ENCODE data around the gene PBLD.

The PBLD gene

DNA sequence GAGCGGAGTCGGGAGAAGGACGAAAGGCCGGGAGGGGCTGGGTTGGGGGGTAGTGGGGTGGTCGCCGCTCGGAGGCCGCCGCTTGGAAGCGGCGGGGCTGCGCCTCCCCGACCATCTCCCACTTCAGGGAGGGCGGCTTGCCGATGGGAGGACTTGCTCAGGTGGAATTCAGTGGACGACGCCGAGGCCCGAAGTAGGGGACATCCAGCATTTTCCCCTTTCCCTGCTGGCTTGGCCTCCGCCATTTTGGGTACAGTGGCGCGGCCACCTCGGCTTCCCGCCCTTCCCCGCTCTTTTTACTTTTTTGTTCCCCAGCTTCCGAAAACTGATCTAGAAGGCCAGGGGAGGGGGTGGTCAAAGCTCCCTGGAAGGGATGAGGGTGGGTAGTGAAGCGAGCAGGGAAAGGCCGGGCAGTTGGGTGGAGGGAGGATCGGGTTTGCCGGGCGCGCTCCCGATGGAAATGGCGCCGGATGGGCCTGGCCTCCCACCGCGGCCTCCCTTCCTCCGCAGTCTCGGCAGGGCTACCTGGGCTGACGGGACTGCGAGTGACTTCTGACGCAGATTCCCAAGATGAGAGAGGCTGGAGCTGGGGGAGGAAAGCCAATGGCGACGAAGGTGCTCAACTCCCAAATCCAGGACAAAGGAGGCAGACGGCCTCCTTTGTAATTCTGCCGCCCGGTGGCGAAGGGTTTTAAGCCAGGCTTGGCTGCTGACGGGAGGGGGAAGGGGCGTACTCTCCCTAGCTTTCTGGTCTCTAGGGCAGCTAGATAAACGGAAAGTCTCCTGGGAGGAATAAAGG lies at the start of gene PBLD:
TSS of gene PBLD (minus strand) at position 670 of the 799 bp plus-strand sequence. CDS start 26,084 bp downstream, outside the sequence.
- peak; percentile 78 for DNase-seq

DNA sequence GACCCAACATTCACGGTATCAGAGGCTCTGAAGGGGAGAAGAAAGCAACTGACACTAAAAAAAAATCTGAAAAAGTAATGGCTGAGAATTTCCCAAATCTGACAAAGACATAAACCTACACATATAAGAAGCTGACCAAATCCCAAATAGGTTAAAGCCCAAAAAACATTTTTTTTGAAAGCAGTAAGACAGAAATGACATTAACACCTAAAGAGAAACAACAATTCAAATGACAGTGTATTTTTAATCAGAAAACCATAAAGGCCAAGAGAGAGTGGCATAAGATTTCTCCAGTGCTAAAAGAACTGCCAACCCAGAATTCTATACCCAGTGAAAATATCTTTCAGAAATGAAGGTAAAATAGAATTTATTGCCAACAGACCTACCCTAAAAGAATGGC lies 38.9 kb upstream of the PBLD start:
- no peak for DNase-seq

DNA sequence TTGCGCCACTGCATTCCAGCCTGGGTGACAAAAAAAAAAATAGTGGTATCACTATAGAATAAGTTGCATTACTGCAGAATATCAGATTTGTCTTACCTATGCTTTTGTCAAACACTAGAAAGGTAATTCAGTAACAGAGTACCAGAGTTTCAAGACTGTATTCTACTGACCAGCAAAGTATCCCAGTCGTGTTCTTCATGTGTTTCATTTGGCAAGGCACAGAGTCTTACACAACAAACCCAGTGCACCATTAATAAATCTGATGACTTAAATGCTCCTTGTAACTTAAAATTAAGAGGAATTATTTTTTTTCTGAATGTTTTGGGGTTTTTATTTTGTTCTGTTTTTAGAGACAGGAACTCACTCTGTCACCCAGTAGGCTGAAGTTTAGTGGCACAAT lies 34.4 kb upstream of the PBLD start:
- DNase-seq = no peak

DNA sequence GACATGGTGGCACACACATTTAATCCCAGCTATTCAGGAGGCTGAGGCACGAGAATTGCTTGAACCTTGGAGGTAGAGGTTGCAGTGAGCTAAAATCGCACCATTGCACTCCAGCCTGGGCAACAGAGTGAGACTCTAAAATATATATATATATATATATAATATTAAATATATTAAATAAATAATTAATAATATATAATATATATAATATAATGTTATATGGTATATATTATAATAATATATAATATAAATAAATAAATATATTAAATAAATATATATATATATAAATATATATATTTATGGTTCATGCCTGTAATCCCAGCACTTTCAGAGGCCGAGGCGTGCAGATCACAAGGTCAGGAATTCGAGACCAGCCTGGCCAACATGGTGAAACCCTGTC lies 33.9 kb upstream of the PBLD start:
- DNase-seq = no peak

DNA sequence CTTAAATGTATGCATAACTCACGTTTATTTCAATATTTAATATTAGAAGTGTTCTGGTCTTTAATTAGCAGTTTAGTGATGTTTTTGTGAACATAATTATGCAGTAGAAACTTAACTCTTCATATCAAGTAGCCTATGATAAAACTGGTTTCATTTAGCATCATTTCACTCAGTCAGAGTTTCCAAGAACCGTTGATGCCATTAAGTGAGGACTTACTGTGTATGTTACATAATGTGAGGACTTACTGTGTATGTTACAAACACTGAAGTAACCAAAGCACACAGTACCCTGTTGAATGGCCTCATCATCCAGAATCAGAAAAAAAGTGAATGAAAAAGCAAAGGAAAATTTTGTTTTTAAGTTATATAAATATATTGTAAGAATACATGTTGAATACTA lies 32.9 kb upstream of the PBLD start:
- no peak for DNase-seq

DNA sequence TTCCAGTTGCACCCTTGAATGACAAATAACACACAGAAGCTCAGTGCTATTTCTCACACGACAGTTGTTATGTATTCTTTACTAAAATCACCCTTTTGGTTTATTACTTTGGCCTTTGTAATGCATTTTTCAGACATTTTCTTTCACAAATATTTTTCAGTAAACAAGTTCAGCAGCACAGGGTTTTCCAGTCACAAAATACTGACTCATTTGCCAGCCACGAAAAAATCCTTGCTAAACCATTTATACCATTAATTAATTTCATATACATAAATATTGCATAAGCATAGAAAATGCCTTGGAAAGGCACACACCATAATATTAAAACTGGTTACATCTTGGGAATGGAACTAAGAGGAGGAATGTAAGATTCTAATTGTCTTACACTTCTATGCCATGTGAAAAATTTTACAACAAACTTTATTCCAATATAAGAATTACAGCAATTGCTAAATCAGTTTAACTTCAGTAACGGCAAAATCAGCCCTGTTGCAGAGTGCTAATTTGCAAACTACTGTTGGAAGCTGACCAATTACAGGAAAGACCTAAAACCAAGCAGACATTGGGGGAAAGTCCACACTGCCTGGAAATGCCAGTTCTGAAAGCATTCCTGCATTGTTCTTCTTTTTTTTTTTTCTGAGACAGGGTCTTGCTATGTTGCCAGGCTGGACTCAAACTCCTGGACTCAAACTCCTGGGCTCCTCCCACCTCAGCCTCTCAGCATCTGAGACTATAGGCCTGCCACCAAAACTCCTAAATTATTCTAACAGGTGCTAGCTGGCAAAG lies 31.6 kb upstream of the PBLD start:
- no peak for DNase-seq

DNA sequence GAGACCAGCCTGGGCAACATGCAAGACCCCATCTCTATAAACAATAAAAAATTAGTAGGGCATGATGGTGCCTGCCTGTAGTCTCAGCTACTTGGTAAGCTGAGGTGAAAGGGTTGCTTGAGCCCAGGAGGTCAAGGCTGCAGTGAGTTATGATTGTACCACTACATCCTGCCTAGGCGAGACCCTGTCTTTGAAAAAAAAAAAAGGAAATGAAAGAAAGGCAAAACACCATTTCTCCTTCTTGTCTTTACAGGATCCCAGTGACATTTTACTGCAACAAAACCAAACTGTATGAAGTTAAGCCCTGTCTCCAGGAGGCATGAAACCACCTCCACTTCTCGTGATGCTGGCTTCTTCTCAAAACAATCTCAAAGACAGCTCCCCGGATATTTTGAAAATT lies 29.9 kb upstream of the PBLD start:
- no peak for DNase-seq

DNA sequence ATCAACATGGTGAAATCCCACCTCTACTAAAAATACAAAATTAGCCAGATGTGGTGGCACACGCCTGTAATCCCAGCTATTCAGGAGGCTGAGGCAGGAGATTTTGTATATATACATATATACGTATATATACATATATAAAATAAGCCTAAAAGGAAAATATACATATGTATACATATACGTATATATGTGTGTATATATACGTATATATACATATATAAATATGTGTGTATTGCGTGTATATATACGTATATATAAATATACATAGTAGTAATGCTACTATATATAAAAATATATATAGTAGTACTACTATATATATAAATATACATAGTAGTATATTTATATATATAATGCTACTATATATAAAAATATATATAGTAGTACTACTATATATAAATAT lies 26.5 kb upstream of the PBLD start:
- no peak for DNase-seq

DNA sequence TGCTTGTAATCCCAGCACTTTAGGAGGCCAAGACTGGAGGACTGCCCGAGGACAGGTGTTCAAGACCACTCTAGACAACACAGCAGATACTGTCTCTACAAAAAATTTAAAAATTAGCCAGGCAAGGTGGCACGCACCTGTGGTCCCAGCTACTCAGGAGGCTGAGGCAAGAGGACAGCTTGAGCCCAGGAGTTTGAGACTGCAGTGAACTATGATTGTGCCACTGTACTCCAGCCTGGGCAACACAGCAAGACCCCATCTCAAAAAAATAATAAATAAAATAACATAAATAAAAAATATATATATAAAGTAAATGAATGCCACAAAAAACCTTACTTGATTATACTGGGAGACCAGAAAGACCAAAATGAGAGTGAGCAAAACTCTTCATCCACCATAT lies 20.8 kb upstream of the PBLD start:
- no peak for DNase-seq

DNA sequence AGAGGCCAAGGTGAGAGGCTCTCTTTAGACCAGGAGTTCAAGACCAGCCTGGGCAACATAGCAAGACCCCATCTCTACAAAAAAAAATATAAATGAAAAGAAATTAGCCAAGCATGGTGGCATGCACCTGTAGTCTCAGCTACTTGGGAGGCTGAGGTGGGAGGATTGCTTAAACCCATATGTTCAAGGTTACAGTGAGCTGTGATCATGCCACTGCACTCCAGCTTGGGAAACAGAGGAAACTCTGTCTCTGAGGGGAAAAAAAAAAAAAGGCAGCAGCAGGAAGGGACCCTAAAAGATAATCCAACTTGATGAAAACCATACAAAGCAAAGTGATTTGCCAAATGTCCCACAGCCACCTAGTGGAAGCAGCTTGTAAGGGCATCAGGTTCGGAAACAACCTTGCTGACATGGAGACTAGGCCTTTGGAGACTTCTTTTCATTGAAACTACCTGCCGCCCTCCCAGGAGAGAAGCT lies 15.6 kb upstream of the PBLD start:
- peak; percentile 38 for DNase-seq

DNA sequence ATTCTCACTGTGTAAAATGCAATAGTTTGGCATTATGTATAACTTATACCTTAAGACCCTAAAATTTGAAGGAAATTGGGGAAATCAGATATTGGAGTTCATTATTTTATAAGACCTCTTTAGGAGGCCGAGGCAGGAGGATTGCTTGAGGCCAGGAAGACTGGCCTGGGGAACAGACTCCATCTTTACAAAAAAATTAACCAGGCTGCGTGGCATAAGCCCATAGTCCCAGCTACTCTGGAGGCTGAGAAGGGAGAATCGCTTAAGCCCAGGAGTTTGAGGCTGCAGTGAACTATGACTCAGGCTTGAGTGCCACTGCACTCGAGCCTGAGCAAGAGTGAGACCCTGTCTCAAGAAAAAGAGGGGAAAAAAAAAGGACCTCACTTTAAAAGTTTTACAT lies 14.0 kb upstream of the PBLD start:
- no peak for DNase-seq

DNA sequence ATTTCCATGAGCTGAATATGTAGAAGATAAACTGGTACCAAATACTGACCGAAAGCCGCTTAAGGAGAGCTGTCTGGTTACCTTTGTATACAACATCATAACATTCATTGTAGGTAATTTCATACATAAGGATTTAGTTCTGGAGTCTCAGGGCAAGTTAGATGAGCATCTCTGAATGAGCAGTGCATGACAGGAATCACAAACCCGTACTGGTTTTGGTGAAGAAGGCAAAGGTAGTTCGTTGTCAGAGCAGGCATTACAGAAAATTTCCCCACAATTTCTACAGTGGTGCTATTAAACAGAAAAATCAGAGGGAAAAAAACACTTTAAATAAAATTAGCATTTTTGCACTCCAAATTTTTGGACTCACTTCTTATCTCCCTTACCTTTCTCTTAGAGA lies 12.9 kb upstream of the PBLD start:
- no peak for DNase-seq

DNA sequence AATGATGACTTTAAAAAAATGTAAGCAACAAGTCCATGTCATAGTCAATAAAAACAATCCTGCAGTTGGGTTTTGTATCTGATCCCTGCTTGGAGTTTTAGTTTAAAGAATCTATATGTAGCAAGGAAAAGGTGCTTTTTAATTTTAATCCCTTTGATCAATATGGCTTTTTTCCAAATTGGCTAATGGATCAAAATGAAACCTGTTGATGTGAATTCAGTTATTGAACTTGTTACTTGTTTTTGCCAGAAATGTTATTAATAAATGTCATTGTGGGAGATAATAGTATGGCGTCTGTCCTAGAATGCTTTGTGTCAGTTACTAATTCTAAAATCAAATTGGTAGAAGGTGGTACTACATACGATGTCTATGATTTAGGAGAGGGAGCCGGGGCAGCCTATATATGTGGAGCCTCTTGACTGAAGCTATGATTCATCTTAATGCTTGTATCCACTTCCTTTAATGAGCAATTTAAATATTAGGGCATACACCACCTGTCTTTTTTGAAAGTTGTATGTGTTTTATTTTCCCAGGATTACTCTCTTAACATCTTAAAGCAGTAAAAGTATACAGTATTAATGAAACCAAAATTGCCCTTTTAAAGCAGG lies 10.3 kb upstream of the PBLD start:
- DNase-seq = no peak

DNA sequence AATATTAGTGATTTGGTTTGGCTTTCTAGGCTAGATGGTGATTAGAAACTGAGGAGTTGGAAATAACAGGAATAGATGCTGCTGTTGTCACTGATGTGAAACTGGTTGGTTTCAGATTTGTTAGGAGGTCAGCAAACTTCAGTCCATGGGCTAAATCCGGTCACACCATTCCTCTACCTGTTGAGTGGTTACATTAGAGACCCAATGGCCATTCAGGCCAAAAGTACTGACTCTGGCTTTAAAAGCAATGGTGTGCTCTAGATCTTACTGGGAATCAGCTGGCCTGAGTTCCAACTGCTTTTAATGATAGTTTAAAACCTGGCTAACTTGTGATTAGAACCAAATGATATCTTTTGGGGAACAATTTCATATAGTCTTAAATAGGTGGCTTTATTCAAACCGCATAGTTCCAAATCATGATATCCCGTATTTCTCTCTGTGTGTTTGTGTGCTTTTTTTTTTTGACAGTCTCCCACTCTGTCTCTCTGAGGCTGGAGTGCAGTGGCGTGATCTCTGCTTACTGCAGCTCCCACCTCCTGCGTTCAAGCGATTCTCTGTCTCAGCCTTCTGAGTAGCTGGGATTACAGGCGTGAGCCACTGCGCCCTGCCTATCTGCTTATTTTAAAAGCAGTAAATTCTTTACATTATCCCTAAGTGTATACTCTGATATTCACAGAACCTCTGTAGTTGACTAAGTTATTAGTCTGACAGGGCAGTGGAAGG lies 7.8 kb upstream of the PBLD start:
- no peak for DNase-seq

DNA sequence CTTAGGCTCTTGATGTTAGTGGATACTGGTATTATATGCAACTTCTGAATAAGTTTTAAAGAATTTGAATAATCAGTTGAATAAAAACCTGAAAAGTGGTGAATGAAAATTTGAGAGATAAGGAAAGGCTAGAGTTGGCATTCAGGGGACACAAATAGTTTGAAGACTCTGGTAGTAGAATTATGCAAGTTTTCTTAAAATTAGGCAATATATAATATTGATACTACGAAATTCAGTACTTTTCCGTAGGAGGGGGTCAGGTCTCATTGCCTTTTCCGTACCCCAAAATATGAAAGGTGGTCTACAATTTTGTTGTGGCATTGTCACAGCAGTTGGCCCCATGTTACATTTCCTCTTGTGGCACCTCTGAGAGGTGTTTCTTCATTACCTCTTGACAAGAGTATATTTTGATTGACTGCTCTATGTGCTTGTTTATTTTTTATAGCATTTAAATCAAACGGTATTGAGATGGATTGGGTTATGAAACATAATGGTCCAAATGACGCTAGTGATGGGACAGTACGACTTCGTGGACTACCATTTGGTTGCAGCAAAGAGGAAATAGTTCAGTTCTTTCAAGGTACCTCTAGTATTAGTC lies 4.1 kb upstream of the PBLD start:
- no peak for DNase-seq

DNA sequence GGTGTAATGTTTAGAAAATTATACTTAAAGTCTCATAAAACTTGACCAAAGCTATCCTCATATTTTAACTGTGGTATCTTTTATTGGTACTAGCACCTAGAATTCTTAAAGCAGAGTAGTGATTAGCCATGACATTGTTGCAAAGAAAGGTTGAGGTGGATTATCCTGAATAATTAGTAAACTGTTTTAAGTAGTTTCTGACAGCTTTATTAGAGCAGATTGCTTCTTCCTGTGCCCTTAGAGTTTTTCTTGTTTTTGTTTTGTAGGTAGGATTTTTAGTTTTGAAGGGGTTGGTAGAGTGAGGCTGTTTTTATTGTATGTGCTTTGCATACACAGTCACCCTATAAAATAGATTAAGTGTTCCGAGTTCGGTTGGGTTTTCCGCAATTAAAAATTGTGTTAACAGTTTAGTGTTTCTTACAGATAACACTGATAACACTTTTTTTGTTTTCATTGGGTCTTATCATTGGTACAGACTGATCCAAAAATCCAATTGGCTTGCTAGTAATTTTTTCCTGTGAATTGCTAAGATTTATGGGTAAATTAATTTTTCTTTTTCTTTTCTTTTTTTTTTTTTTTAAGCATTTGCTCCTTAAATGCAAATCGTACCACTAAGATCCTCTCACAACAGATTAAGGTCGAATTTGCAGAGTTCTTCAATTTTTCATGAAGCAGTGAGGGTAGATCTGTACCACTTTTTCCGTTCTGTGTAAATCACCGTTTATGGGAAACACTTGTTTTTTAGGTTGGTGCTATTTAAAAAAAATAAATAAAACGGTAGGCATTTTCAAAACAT lies 2.1 kb upstream of the PBLD start:
- DNase-seq = no peak

DNA sequence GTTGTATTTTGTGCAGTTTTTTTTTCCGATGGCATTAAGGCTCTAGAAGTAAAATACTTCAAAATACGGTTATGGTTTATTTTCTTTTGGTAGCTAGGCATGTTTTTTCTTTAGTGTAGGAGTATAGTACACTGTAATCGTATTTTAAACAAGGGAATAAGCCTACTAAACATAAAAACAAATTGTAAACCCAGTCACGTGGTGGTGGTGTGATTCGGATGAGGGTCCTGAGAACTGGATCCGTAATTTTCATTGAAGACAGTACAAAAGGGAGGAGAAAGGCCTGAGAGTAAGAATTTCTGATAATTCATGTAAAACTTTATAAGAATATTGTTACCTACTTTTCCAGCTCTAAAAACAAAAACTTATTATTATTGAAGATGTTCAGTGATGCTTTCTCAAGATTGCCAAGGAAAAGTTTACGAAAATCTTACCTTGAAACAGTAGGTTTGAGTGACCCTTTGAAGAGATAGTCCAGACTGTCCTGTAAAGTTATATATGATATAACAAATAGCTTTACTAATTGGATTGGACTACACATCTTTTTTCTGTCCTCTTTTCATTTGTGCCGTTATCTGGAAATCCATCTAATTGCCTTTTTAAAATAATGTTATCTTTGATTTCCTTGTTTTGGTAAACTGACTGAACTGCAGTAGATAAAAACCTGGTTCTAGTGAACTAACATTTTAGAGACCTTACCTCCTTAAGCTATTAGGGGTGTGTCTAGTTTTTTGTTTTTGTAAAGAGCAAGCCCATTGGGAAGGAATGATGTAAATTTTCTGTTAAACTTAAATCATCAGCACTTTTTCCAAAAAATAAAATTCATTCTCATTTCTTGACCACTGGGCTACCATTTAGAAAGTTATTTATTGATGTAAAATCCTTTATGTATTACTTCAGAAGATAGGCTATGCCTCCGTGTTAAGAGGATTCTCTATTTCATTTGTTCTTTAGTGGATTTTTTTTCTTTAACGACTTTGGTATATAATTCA lies 1.0 kb upstream of the PBLD start:
- no peak for DNase-seq

DNA sequence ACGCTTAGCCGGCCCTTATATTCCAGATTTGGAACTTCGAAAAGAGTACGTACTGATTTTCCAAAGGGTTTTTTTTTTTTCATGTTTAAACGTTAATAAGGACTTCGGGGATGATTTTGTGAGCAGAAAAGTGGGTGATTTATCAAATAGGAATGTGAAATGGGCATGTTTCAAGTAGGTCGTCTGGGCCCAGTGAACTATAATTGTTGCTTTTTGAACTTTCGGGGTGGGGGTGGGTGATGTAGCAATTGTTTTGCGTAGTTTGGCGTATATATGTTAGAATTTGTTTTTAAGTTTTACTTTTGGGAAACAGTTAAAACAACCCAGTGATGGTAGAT lies 299 bp upstream of the PBLD start:
- DNase-seq = no peak

DNA sequence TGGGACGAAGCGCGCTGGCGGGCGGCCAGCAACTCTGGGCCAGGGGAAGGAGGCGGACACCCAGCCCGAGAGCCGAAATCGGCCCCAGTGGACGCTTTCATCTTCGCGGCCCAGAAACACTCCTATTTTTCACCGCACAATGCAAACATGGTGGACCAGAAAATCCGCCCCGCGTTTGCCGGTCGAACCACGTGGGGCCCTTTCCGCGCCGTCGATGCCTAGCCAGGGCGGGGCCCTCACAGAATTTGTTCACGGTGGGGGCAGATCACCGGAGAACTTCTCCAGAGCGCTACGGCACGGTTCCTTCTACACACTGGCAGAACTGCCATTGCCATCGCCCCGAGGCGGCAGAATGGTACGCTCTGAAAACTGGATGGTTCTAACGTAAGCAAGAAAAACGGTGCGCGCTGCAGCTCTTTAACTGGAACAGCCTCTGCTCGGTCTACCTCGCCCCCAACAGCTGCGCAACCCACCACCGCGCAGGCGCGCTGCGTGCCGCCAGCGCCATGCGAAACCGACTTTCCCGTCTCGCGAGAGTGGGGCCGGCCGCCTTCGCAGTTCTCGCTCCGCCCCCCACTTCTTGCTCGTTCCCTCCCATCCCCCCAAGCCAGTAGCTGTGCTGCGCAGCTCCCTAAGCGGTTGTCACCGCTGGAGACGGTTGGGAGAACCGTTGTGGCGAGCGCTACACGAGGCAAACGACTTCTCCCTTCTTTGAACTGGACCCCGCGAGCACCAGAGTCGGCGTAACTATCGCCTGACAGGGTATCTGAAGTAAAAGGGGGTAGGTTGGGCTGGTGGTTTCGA lies 1.1 kb downstream of the PBLD start, which contains the start of gene HNRNPH3:
TSS of gene HNRNPH3 (plus strand) at position 610 of the 804 bp plus-strand sequence. CDS start 5,158 bp downstream, outside the sequence.
- DNase-seq = peak; percentile 98
